DOHH2 (cell line): ENCODE measurements around the gene ABCG1.

Experiments used
- CTCF ChIP-seq: fragments of 200-600 bp; sonication (generic); IDR thresholded peaks from one replicate; pipeline ENCODE4 v1.5.1; 2014; ENCODE audit warnings: antibody characterized with exemption, mild to moderate bottlenecking, low read depth, low read length; ENCODE audit not compliant: poor library complexity, severe bottlenecking
- EZH2phosphoT487 ChIP-seq: fragments of 200-600 bp; sonication (generic); IDR thresholded peaks from 2 replicates; pipeline ENCODE4 v1.6.1; 2017; ENCODE audit warnings: borderline replicate concordance, mild to moderate bottlenecking, antibody characterized with exemption, low read length, moderate library complexity, mixed read lengths

- TF ChIP-seq CTCF (no peak), EZH2phosphoT487 (no peak)
These were observed 48.1 kb downstream of the ABCG1 start for GRCh38 chr21:42266971-42267556.
